ENCODE data around the gene MBD2.

Gene MBD2

DNA sequence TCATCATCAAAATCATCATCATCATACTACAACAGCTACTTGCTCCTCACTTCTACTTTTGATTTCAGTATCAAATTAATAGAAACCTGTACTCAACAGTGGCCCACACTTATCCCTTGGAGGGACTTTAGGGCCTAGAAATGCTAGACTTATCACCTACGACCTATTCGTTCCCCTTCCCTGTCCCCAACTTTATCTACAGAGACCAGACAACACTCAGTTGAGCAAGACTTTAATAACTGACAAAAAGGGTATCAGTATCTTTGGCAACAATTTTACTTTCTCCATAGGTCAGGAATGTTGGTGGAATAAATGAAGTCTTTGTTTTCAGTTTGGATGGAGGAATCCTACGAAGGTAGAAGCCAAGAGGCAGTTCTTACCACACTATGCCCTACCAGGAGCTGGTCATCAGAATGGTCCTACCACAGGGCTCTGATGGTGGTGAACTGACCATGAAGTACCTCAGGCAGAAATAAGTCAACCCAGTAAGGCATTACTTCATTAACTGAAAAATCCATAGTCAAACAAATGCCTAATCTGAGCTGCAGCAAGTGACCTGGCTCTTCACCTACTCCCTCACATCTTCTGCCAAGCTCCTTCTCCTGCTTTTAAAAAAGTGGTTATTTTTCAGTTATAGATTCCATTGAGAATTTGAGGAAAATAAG is 26.6 kb downstream of the MBD2 start:
- no peak for DNase-seq (ENCODE audit: low read depth in 2 of 2)

DNA sequence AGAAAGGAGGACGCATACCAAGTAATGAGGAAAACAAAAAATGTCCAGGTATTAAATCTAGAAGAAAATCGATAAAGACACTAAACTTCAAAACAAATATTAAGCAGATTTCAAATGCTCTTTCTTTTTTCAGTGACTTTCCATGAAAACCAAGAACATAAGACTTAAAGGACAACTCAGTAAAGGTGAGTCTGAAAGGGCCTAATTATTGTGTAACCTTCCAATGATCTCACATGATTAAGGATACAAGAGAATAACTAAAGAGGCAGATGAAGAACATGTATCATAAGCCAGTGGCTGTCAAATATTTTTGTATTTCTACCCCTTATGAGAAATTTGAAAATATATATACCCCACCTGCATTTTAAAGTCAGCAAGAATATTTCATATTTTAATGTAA is 30.7 kb downstream of the MBD2 start:
- DNase-seq (ENCODE audit: low read depth in 2 of 2): no peak

DNA sequence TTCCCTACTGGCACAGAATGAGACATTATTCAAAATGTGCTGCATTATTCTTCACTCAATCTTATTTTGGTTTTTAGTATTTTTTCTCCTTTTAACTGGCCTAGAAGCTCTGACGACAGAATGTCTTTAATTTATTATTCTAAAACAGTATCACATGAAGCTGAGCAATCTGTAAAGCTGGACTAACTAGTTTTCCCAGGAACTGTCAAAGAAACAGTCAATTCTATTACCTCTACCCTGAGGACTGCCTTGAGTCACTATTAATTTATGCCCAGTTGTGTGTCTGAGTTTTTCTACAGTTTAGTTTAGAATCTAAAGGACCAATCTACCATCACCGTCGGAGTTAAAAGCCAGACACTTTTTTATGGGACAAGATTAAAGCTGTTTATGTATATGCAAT is 31.6 kb downstream of the MBD2 start:
- DNase-seq (ENCODE audit: low read depth in 2 of 2): no peak

DNA sequence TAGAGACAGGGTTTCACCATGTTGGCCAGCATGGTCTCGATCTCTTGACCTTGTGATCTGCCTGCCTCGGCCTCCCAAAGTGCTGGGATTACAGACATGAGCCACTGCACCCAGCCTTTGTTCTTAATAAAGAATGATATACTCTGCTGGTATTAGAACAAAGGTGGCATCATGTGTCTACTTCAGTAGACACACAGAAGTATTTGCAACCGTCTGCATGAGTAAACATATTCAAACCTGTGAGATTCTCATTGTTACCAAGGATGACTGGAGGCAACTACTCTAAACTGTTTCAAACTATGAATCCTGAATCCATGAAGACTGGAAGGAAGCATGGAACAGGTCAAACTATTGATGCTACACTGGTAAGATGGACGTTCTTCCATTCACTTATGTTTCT is 32.1 kb downstream of the MBD2 start:
- no peak for DNase-seq (ENCODE audit: low read depth in 2 of 2)

DNA sequence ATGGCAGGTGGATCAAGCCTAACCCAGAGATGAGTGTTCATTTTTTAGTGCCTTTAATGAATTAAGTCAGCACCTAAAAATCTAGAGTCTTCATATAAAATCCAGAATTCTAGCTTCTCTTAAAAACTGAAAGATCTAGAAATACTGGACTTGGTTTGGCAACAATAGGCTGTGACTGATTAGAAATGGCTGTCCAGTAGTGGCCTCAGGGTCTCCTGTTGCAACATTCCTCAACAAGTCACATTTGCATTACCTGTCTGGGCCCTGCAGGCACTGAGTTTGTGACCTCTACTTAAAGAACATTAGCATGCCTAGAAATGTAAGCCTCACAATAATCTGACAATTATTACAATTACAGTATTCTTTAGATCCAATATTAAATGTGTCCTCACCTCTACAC is 33.1 kb downstream of the MBD2 start:
- DNase-seq (ENCODE audit: low read depth in 2 of 2): no peak

DNA sequence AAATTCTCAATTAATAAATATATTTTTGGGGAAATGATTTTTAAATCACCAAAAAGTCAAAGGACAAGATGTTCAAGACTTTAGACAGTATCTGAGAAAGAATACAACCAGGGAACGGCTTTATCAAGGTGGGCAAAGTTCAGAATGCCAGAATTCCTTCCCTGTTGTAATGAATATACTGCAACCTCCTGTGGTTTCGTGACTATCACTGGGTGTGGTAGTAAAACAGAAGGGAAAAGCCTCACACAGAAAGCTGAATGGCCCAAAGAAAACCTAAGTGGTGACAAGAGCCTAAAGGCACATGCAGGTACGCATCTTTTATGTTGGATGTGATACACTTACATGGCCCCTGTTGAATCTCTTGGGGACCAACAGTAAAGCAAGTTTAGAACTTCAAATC is 37.1 kb downstream of the MBD2 start:
- no peak for DNase-seq (ENCODE audit: low read depth in 2 of 2)

DNA sequence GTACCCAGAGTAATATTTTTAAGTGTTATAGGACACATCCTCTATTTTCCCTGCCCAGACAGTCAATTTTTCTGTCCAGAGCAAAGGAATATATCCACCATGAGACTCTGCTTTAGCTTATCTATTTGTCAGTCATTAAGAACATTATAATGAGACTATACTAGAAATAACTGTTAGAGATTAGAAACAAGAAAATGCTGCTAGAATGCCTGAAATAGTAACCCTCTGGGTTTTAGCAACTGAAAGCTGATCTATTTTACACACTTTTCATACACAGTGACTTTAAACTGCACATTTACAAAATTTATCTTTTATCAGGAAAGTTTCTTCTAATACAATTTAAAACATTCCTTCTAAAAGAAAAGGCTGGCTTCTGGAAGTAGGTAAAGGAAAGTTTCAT is 39.6 kb downstream of the MBD2 start:
- DNase-seq (ENCODE audit: low read depth in 2 of 2): no peak

DNA sequence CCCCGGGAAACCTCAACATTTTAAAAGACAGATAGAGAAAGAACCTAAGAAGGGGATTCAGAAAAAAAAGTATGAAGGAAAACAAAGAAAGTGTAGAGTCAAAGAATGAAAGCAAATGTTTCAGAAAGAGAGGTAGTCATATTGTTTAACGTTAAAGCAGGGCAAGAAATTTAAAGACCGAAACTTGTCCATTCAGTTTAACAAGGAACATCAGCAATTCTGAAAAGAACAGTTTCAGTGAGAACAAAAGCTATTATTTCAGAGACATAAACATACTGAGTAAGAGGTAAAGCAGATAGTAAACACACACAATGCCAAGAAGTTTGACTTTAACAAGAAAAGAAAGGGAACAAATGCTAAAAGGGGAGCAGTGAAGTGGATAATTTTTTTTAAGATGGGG is 41.1 kb downstream of the MBD2 start:
- DNase-seq (ENCODE audit: low read depth in 2 of 2): no peak

DNA sequence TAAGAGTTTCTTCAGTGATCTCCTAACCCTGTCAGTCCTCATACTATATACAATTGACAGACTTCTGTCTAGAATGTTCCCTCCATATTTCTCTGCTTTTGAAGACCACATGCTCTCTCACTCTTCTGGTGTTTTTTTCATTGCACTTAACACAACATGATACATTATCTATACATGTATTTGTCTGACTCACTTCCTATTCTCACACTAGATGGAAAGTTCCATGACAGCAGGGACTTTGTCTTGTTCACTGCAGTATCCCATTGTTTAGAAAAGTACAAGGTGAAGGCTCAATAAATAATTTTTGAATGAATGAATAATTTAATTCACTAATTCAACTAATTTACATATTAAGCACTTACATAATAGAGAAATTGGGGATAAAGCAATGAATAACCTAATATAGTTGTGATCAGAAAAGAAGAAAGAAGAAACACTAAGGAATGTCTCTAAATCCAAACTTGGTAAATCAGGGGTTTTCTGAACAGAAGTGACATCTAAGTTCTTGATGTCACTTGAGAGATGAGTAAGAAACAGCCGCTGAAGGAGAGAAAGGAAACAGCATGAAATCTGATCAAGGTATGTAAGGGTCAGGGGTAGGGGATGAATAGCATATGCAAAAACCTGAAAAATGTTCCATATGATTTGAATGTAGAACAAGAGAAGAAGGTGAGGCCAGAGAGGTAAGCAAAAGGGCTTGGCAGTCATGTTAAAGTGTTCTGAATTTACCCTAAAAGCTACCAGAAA is 42.4 kb downstream of the MBD2 start:
- no peak for DNase-seq (ENCODE audit: low read depth in 2 of 2)

DNA sequence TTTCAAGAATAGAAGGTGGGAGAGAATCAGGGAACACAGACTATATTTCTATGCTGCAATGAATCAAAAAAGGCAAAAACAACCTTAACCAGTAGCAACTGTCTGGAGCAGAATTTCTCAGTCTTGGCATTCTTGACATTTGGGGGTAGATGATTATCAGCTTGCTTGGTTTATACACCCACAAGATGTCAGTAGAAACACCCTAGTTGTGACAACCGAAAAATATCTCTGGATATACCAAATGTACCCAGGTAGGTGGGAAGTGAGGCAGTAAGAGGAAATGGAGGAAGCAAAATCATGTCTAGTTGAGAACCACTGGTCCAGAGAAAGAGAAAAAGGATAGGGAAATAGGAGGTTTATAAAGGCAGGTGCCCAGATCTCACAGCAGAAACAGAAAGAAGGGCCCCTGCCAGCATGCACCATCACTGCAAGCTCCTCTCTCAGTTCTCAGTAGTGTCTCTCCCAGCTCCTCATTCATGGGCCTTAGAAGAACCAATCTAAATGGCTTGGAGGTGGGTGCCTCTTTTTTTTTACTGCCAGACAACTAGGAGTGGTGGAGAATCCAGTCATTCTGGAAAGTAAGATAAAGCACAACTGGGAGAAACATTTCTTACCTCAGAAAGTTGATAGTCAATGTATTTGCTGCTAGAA is 50.4 kb downstream of the MBD2 start:
- no peak for DNase-seq (ENCODE audit: low read depth in 2 of 2)

DNA sequence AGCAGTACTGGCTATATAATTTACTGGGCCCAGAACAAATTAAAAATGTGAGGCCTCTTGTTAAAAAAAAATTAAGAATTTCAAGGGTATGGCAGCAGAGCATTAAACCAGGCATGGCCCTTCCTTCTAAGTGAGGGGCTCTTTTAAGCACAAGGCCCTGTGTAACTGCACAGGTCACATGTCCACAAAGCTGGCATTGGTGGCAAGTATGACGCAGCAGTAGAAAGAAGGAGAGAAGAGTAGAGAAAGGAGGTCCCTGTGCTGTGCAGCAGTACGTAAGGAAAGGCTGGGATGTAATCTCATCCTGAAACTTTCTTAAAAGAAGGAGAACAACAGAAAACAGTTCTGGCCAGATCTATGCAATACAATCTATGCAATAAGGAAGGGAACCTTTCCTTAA is 51.2 kb downstream of the MBD2 start:
- DNase-seq (ENCODE audit: low read depth in 2 of 2): no peak

DNA sequence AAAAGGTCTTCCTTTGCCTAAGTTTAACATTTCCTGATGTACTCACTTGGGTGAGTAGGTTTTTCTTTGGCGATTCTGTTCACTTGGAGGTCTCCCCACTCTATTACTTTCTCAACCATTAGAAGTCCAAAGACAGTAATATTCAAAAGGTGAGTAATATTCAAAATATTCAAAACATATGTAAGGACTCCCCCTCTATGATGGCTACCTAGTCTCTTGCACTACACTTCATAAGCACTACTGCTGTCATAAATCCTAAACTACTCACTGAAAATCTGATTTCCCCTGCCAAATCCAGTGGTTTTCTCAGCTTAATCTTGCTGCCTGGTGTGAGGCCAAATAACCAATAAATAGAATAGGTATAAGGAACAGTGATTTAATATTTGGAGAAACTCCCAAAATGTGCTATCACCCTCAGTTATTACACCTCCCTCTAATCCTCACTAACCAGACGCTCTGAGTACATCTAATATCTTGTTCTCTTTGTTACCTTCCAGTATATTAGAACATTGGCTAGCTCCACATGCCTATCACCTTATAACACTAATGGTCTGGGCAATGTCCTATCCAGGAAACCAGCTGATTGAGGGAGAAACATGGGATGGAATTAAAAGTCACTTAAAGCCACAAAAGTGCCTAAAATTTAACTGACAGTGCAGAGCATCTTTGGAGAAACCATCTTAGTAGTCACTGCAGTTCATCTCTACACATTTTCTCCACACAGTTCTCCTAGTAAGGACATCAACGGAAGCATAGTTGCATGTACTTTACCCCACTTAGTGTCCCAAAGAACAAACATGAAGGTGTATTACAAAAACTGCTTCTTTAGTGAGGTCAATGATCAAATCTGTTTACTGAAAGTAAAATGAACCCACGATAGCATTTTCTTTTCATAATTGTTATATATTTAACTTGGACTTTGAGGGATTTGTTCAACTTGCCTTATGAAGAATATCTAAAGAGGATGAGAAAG is 54.8 kb downstream of the MBD2 start:
- peak; percentile 70 to 75 for DNase-seq (ENCODE audit: low read depth in 2 of 2)

DNA sequence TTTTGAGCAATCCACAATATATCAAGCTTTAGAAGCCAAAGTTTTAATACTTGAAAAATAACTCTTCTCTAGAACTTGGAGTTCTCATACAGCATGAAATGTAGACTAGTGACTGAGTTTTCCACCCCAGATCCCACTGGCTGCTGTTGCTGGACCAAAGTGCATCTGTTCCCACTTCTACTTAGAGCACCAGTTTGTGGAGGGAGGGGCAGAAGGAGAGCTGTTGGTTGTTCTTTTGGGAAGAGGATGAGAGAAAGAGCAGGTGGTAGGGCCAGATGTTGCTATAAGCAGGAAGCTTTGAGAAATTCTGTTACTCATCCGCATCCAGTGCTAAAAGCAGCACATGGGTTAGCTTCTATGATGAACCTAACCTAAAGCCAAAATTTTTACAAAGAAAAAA is 59.0 kb downstream of the MBD2 start:
- DNase-seq (ENCODE audit: low read depth in 2 of 2): no peak

DNA sequence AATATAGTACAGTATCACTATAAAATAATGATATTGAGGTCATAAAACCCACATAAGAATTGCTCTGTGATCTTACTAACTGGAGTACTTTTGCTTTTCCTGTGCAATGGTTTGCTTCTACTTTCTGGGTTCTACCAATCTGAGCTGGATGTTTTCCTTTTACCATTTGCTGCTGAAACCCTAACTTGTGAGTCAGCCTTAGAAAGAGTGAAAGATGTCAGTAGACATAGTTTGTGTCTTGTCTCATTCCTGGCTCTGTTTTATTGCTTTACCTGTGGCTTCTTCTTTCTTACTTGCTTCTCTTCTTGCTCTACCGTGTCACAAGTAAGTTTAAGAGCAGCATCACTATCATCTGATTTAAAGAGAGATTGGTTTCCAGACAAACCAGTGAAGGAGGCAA is 61.0 kb downstream of the MBD2 start:
- no peak for DNase-seq (ENCODE audit: low read depth in 2 of 2)

DNA sequence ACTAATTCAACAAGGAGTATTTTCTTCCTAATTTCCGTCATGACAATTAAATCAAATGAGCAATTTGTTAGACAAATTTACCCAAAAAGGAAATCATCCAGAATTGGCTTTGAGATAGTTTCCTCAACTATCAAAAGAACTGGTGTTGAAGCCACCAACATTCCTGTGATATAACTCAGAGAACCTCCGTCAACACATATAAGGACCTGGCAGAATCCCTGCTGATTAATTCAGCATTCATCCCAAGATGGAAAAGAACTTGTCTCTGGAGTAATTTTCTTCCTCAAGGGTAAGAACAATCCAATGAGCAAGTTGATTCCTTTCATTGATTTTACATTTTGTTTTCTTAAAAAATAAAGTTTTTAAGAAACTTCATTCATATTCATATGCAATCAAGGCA is 62.0 kb downstream of the MBD2 start:
- DNase-seq (ENCODE audit: low read depth in 2 of 2): peak; percentile 67 to 72

DNA sequence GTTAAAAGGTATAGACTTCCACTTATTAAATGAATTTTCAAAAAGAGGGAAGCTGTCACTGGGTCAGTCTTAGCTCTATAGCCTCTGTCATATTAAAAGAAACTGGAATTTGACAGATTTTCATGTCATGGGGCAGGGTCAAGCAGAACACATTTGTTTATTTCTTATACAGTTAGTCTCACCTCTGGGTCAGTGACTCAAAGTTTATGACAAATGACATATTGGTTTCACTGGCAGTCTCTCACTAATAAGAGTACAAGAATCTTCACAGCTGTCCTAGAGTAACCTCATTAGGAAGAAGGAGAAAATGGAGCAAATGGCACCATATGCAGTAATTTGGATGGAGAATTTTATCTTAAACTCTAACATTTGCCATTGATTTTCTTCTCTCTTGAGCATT is 63.2 kb downstream of the MBD2 start:
- no peak for DNase-seq (ENCODE audit: low read depth in 2 of 2)

DNA sequence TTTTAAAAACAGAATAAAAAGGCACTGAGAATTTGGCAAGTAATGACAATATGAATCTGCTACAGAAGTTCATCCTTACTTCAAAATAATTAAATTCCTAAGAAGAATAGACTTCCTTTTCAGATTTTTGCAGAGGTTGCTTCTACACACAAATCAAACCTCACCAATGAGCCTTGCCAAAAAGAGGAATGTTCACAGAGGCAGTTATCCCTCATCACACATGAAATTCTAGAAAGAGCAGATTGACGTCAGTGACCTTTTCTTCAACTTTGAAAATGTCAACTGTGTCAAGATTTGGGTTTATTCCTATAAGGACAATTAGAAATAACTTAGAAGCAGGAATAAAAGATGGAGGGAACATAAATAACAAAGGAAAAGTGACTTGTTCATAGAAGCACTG is 64.6 kb downstream of the MBD2 start:
- DNase-seq (ENCODE audit: low read depth in 2 of 2): no peak

DNA sequence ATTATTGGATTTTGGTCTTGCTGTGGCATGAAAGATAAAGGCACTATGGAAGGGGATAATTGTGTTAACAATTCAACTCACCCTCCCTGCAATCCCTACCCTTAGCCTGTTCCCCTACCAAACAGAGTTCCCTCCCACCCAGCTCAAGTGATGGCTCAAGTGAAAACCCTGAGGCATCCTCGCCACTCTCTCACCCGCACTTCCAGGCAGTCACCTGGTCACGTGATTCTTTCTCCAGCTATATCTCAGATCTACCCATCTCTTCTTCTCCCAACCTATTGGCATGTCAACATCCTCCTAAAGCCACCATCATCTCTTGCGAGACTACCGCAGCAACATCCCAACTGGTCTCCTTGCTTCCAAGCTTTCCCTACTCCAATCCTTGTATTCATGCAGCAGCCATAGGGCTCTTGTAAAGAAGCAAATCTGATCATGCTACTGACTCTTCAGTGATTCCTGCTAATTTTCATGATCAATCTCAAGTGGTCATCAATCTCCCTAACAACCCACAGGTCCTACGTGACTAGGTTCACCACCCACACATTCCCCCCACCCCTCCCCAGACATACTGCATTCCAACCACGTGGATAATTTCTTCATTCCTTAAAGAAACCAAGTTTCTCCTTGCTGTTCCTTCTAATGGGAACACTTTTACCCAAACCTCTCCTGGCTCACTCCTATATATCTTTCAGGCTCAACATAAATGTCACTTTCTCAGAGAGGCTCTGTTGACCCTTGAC is 66.7 kb downstream of the MBD2 start:
- DNase-seq (ENCODE audit: low read depth in 2 of 2): no peak

DNA sequence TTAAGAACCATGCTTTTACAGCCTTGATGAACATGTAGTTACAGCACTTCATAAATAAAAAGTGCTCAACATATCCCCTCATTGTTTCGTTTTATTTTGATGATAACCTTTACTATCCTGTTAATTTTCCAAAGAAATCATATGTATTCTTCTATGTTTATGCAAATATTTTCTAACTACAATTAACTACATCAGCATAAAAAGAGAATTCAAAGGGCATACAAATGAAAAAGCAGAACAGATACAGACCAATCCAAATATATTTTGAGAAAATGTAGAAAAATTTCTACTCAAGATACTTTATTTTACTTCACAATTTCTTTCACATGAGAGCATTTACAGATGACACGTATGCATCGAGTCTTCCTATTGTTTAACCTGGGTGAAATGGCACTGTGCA is 69.1 kb downstream of the MBD2 start:
- no peak for DNase-seq (ENCODE audit: low read depth in 2 of 2)

DNA sequence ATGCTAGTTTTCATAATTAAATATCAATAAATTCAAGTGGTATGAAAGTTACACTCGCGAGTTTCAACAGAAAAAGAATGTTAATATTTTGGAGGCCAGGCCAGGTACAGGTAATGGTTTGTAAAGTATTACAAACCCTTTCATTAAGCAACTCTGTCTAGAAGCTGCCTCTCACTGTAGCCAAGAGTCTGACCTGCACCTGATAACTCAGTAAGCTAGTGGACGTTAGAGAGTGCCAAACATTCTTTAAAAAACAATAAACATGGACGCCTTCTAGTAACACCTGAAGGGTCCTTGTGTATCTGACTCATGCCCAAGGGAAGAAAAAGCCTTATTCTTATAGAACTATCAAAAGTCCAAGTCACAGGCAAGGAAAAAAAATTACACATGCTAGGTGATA is 70.2 kb downstream of the MBD2 start:
- DNase-seq (ENCODE audit: low read depth in 2 of 2): no peak

DNA sequence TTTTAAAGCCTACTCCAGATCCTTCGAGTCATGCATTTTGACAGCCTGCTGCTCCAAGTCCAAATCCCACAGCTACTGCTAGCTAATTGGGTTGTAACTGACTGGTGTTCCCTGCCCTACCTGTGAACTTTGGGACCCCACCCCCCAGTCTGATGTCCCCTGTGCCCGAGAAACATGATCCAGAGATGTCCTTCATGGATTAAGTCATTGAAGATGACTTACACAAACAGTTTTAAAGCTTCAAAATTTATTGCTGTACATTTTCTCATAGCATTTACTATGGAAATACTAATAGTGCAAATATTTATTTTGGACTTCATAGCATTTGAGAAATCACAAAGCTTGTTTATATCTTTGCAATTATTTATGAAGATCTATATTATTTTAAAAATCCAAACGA is 73.1 kb downstream of the MBD2 start:
- no peak for DNase-seq (ENCODE audit: low read depth in 2 of 2)
